ENCODE results near the gene RNF20.

Gene RNF20

GRCh38 chr9:101485924-101486692, 47.5 kb upstream of the RNF20 start:
- Histone ChIP-seq H3K9me2 (replicated peaks; ENCODE audit: insufficient read depth, low read length) (no peaks in the 10 kb centered on the region), H3K27ac (ENCODE audit: low read depth, low read length) (no peak overlapping the region), H3F3A (ENCODE audit: insufficient read depth) (no peaks in the 10 kb centered on the region), H3K4me2 (ENCODE audit: low read depth, low read length, poor library complexity, severe bottlenecking) (no peak overlapping the region), H3K4me3 (ENCODE audit: insufficient read depth, low read length, poor library complexity, severe bottlenecking) (no peak overlapping the region), H4K20me1 (ENCODE audit: low read depth, low read length) (no peaks in the 10 kb centered on the region), H3K36me3 (ENCODE audit: low read length) (no peaks in the 10 kb centered on the region), H2AFZ (ENCODE audit: low read depth, low read length, severe bottlenecking) (no peak overlapping the region), H3K9me3 (ENCODE audit: insufficient read depth, low read length) (no peaks in the 10 kb centered on the region), H3K27me3 (ENCODE audit: low read length) (no peaks in the 10 kb centered on the region), H3K9ac (ENCODE audit: low read length) (no peak overlapping the region), H3K79me2 (ENCODE audit: insufficient read depth, low read length) (no peaks in the 10 kb centered on the region)
- TF ChIP-seq CTCF (IDR thresholded peaks at IDR 0.05; ENCODE audit: insufficient read depth, low read length, poor library complexity, severe bottlenecking) (no peak), EZH2phosphoT487 (conservative IDR thresholded peaks at IDR 0.05; ENCODE audit: low read length) (no peak)

- no peak overlapping the region for H2AFZ ChIP-seq (ENCODE audit: low read depth, low read length, severe bottlenecking)
- no peaks in the 10 kb centered on the region for H3K27me3 ChIP-seq (ENCODE audit: low read length)
- no peaks in the 10 kb centered on the region for H3K9me3 ChIP-seq (ENCODE audit: insufficient read depth, low read length)
- no peak overlapping the region for H3K9ac ChIP-seq (ENCODE audit: low read length)
- H4K20me1 ChIP-seq (ENCODE audit: low read depth, low read length) = no peaks in the 10 kb centered on the region
- H3K4me3 ChIP-seq (ENCODE audit: insufficient read depth, low read length, poor library complexity, severe bottlenecking) = no peak overlapping the region
- H3K27ac ChIP-seq (ENCODE audit: low read depth, low read length) = no peak overlapping the region
- no peak overlapping the region for H3K4me2 ChIP-seq (ENCODE audit: low read depth, low read length, poor library complexity, severe bottlenecking)
- no peaks in the 10 kb centered on the region for H3K79me2 ChIP-seq (ENCODE audit: insufficient read depth, low read length)
- no peaks in the 10 kb centered on the region for H3K36me3 ChIP-seq (ENCODE audit: low read length)
- H3F3A ChIP-seq (ENCODE audit: insufficient read depth) = no peaks in the 10 kb centered on the region
- H3K9me2 ChIP-seq (replicated peaks; ENCODE audit: insufficient read depth, low read length) = no peaks in the 10 kb centered on the region
- TF ChIP-seq CTCF (IDR thresholded peaks at IDR 0.05; ENCODE audit: insufficient read depth, low read length, poor library complexity, severe bottlenecking) = no peak
Measured at GRCh38 chr9:101486693-101487442, 46.8 kb upstream of the RNF20 start.

- H3K36me3 ChIP-seq (ENCODE audit: low read length) = no peaks in the 10 kb centered on the region
- H3K4me3 ChIP-seq (ENCODE audit: insufficient read depth, low read length, poor library complexity, severe bottlenecking) = no peak overlapping the region
- no peaks in the 10 kb centered on the region for H3K9me3 ChIP-seq (ENCODE audit: insufficient read depth, low read length)
- no peak overlapping the region for H3K4me2 ChIP-seq (ENCODE audit: low read depth, low read length, poor library complexity, severe bottlenecking)
- H3K27ac ChIP-seq (ENCODE audit: low read depth, low read length) = no peak overlapping the region
- no peaks in the 10 kb centered on the region for H3K27me3 ChIP-seq (ENCODE audit: low read length)
- no peak overlapping the region for H3K9ac ChIP-seq (ENCODE audit: low read length)
- H3K9me2 ChIP-seq (replicated peaks; ENCODE audit: insufficient read depth, low read length) = no peaks in the 10 kb centered on the region
- no peaks in the 10 kb centered on the region for H3F3A ChIP-seq (ENCODE audit: insufficient read depth)
- no peak overlapping the region for H2AFZ ChIP-seq (ENCODE audit: low read depth, low read length, severe bottlenecking)
- H4K20me1 ChIP-seq (ENCODE audit: low read depth, low read length) = no peaks in the 10 kb centered on the region
- H3K79me2 ChIP-seq (ENCODE audit: insufficient read depth, low read length) = no peaks in the 10 kb centered on the region
- TF ChIP-seq CTCF (IDR thresholded peaks at IDR 0.05; ENCODE audit: insufficient read depth, low read length, poor library complexity, severe bottlenecking) = no peak
- TF ChIP-seq EZH2phosphoT487 (conservative IDR thresholded peaks at IDR 0.05; ENCODE audit: low read length) = no peak
Measured at GRCh38 chr9:101487443-101487840, 46.2 kb upstream of the RNF20 start.

All from SU-DHL-6 (cell line).